H9 (cell line): ENCODE data around the gene FUT1. TPM values are rescaled to one million over a fixed set of nuclear protein-coding genes. Genes with fewer than 3 reads are reported as not detected.

ENCODE experiments used
- DNase-seq: peaks from one replicate; pipeline ENCODE4 v3.0.0-alpha.2; 2017
- H2AFZ ChIP-seq: one replicate; pipeline ENCODE4 v1.6.1; 2013; ENCODE audit warnings: mild to moderate bottlenecking, low read length, control low read depth, moderate library complexity
- H2AK5ac ChIP-seq: 2 replicates; pipeline ENCODE4 v1.6.1; 2013; ENCODE audit warnings: low read length, control low read depth, mixed read lengths; ENCODE audit not compliant: insufficient read length
- H2BK120ac ChIP-seq: one replicate; pipeline ENCODE4 v1.6.1; 2013; ENCODE audit warnings: low read depth, mild to moderate bottlenecking, low read length, control low read depth, inconsistent platforms; ENCODE audit not compliant: poor library complexity, severe bottlenecking
- H2BK12ac ChIP-seq: 2 replicates; pipeline ENCODE4 v1.6.1; 2013; ENCODE audit warnings: low read length, control low read depth, mixed read lengths, low read depth; ENCODE audit not compliant: insufficient read length
- H2BK15ac ChIP-seq: 2 replicates; pipeline ENCODE4 v1.6.1; 2013; ENCODE audit warnings: low read depth, low read length, control low read depth
- H2BK20ac ChIP-seq: one replicate; pipeline ENCODE4 v1.6.1; 2013; ENCODE audit warnings: low read depth, mild to moderate bottlenecking, low read length, control low read depth, inconsistent platforms; ENCODE audit not compliant: poor library complexity, severe bottlenecking
- H2BK5ac ChIP-seq: 2 replicates; pipeline ENCODE4 v1.6.1; 2013; ENCODE audit warnings: low read length, control low read depth, mixed read lengths; ENCODE audit not compliant: insufficient read length
- H3K14ac ChIP-seq: 2 replicates; pipeline ENCODE4 v1.6.1; 2013; ENCODE audit warnings: low read length, control low read depth; ENCODE audit not compliant: insufficient read depth
- H3K18ac ChIP-seq: 2 replicates; pipeline ENCODE4 v1.6.1; 2013; ENCODE audit warnings: low read depth, mild to moderate bottlenecking, mixed read lengths, low read length, control low read depth; ENCODE audit not compliant: insufficient read length
- H3K23ac ChIP-seq: 2 replicates; pipeline ENCODE4 v1.6.1; 2013; ENCODE audit warnings: low read length, control low read depth, mixed read lengths, low read depth; ENCODE audit not compliant: insufficient read length
- H3K23me2 ChIP-seq: 2 replicates; pipeline ENCODE4 v1.6.1; 2013; ENCODE audit warnings: low read depth, mild to moderate bottlenecking, mixed read lengths, low read length, control low read depth; ENCODE audit not compliant: insufficient read length, poor library complexity, severe bottlenecking
- H3K27ac ChIP-seq: 2 replicates; pipeline ENCODE4 v1.5.1; 2013; ENCODE audit warnings: low read length, control low read depth, mixed read lengths, low read depth; ENCODE audit not compliant: insufficient read length
- H3K27me3 ChIP-seq: 2 replicates; pipeline ENCODE4 v1.6.1; 2013; ENCODE audit warnings: low read length, control low read depth, inconsistent platforms; ENCODE audit not compliant: insufficient read depth
- H3K4ac ChIP-seq: 2 replicates; pipeline ENCODE4 v1.6.1; 2013; ENCODE audit warnings: low read depth, mild to moderate bottlenecking, control low read depth, inconsistent platforms, low read length, moderate library complexity
- H3K4me1 ChIP-seq: 2 replicates; pipeline ENCODE4 v1.6.1; 2013; ENCODE audit warnings: low read length, control low read depth, inconsistent platforms; ENCODE audit not compliant: insufficient read depth
- H3K4me2 ChIP-seq: 2 replicates; pipeline ENCODE4 v1.6.1; 2013; ENCODE audit warnings: low read length, control low read depth, mixed read lengths; ENCODE audit not compliant: insufficient read length, insufficient read depth
- H3K56ac ChIP-seq: 2 replicates; pipeline ENCODE4 v1.6.1; 2013; ENCODE audit warnings: low read depth, mild to moderate bottlenecking, mixed read lengths, low read length, control low read depth; ENCODE audit not compliant: insufficient read length
- H3K79me1 ChIP-seq: 2 replicates; pipeline ENCODE4 v1.6.1; 2013; ENCODE audit warnings: low read depth, mild to moderate bottlenecking, moderate library complexity, low read length, control low read depth, inconsistent platforms; ENCODE audit not compliant: insufficient read depth, poor library complexity, severe bottlenecking
- H3K79me2 ChIP-seq: 2 replicates; pipeline ENCODE4 v1.6.1; 2013; ENCODE audit warnings: low read length, control low read depth, inconsistent platforms; ENCODE audit not compliant: insufficient read depth
- H3K9ac ChIP-seq: 2 replicates; pipeline ENCODE4 v1.6.1; 2013; ENCODE audit warnings: low read length, control low read depth, mixed read lengths; ENCODE audit not compliant: insufficient read length; ENCODE audit errors: extremely low read depth
- H3K9me3 ChIP-seq: one replicate; pipeline ENCODE4 v1.6.1; 2013; ENCODE audit warnings: low read depth, low read length, inconsistent platforms; ENCODE audit not compliant: control insufficient read depth
- H3T11ph ChIP-seq: one replicate; pipeline ENCODE4 v1.6.1; 2013; ENCODE audit warnings: mild to moderate bottlenecking, low read length, control low read depth, inconsistent platforms
- H4K20me1 ChIP-seq: one replicate; pipeline ENCODE4 v1.6.1; 2013; ENCODE audit not compliant: control insufficient read depth, insufficient read length, insufficient read depth
- H4K5ac ChIP-seq: 2 replicates; pipeline ENCODE4 v1.6.1; 2013; ENCODE audit warnings: low read depth, mild to moderate bottlenecking, mixed read lengths, low read length, control low read depth; ENCODE audit not compliant: insufficient read length
- H4K8ac ChIP-seq: replicated peaks from 2 replicates; pipeline ENCODE4 v1.6.1; 2013; ENCODE audit warnings: low read length, control low read depth, mixed read lengths, low read depth; ENCODE audit not compliant: insufficient read length
- H4K91ac ChIP-seq: 2 replicates; pipeline ENCODE4 v1.6.1; 2013; ENCODE audit warnings: low read depth, mild to moderate bottlenecking, moderate library complexity, mixed read lengths, low read length, control low read depth; ENCODE audit not compliant: insufficient read length
- H3K27ac Mint-ChIP-seq, 3 experiments: 2 replicates in 2 of 3; 3 replicates in 1 of 3; pipeline ENCODE4 v1.8.0; 2020 to 2021; ENCODE audit warnings: mixed read lengths in 3 of 3, mild to moderate bottlenecking in 1 of 3, moderate library complexity in 1 of 3
- H3K27me3 Mint-ChIP-seq: 2 replicates; pipeline ENCODE4 v1.8.0; 2021; ENCODE audit warnings: low read depth, mild to moderate bottlenecking, moderate library complexity, mixed read lengths
- H3K36me3 Mint-ChIP-seq, 3 experiments: 2 replicates in 2 of 3; 3 replicates in 1 of 3; pipeline ENCODE4 v1.8.0; 2020 to 2021; ENCODE audit warnings: low read depth in 3 of 3, mixed read lengths in 3 of 3; ENCODE audit not compliant: insufficient read depth in 1 of 3
- H3K4me1 Mint-ChIP-seq, 2 experiments: 2 replicates each; pipeline ENCODE4 v1.8.0; 2020; ENCODE audit warnings: mixed read lengths in 2 of 2
- H3K4me3 Mint-ChIP-seq, 2 experiments: 2 replicates in 1 of 2; 3 replicates in 1 of 2; pipeline ENCODE4 v1.8.0; 2020 to 2021; ENCODE audit warnings: mild to moderate bottlenecking in 2 of 2, mixed read lengths in 2 of 2, moderate library complexity in 1 of 2
- H3K9me3 Mint-ChIP-seq, 2 experiments: 2 replicates in 1 of 2; 3 replicates in 1 of 2; pipeline ENCODE4 v1.8.0; 2020; ENCODE audit warnings: mild to moderate bottlenecking in 2 of 2, mixed read lengths in 2 of 2, moderate library complexity in 1 of 2
- WGBS: extraction: QIAGEN DNeasy Blood & Tissue Kit; methylation state at CpG from one replicate; pipeline ENCODE4 v1.1.7; 2013; ENCODE audit warnings: missing lambda C conversion rate, low lambda C conversion rate, mixed read lengths; ENCODE audit not compliant: insufficient read length; ENCODE audit errors: extremely low coverage; 5-methylcytosine and 5-hydroxymethylcytosine counted together
- total RNA-seq: library from RNA; stranded (reverse); gene quantifications from 2 replicates; pipeline ENCODE4 v1.2.1, GENCODE V29; 2021
- TF ChIP-seq, protein P1 (sequence below): fragments of 200-600 bp; sonication (generic); conservative IDR thresholded peaks from 3 replicates; pipeline ENCODE4 v1.8.0; 2021; ENCODE audit warnings: antibody characterized with exemption, mild to moderate bottlenecking

Gene FUT1
- total RNA-seq, 1 experiment from 2014 or later = 16.1 TPM

DNA sequence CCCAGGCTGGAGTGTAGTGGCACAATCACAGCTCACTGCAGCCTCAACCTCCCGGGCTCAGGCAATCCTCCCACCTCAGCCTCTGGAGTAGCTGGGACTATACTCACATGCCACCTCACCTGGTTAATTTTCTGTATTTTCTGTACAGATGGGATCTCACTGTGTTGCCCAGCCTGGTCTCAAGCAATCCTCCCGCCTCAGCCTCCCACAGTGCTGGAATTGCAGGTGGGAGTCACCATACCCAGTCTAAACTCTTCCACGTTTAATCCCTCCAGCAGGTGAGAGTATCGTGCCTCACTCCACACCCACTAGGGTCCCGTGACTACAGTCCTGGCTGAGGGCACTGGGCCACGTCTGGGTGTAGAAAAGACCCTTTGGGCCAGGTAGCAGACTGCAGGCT is 41.9 kb upstream of the FUT1 start:
- Histone ChIP-seq H3K79me2 (no peaks in the 10 kb centered on the region), H3K27ac (no peak overlapping the region), H3T11ph (no peak overlapping the region), H2BK12ac (no peak overlapping the region), H3K14ac (no peak overlapping the region), H3K4me2 (no peak overlapping the region), H3K9ac (no peak overlapping the region), H3K56ac (no peak overlapping the region), H2AK5ac (no peak overlapping the region), H2BK120ac (no peak overlapping the region), H3K9me3 (no peaks in the 10 kb centered on the region), H2BK15ac (no peak overlapping the region), H2BK5ac (no peak overlapping the region), H3K4me1 (peaks cover 4% of the 10 kb centered on the region; the same call in 1 of the 2 replicates), H3K18ac (no peak overlapping the region), H3K27me3 (no peaks in the 10 kb centered on the region), H4K5ac (no peak overlapping the region), H4K91ac (no peak overlapping the region), H3K79me1 (no peaks in the 10 kb centered on the region), H4K20me1 (no peaks in the 10 kb centered on the region), H2AFZ (no peak overlapping the region), H3K23ac (no peak overlapping the region), H3K23me2 (no peaks in the 10 kb centered on the region), H4K8ac (no peak overlapping the region), H3K4ac (no peak overlapping the region), H2BK20ac (no peak overlapping the region)
- H3K4me3 Mint-ChIP-seq = peak overlapping the region; percentile 91 to 95; a peak in 3 of 5 replicates
- H3K27me3 Mint-ChIP-seq = no peaks in the 10 kb centered on the region; the same call in 1 of the 2 replicates
- no CpG with 5 or more reads among the region's 6 CpGs for WGBS
- TF ChIP-seq, protein P1, sequence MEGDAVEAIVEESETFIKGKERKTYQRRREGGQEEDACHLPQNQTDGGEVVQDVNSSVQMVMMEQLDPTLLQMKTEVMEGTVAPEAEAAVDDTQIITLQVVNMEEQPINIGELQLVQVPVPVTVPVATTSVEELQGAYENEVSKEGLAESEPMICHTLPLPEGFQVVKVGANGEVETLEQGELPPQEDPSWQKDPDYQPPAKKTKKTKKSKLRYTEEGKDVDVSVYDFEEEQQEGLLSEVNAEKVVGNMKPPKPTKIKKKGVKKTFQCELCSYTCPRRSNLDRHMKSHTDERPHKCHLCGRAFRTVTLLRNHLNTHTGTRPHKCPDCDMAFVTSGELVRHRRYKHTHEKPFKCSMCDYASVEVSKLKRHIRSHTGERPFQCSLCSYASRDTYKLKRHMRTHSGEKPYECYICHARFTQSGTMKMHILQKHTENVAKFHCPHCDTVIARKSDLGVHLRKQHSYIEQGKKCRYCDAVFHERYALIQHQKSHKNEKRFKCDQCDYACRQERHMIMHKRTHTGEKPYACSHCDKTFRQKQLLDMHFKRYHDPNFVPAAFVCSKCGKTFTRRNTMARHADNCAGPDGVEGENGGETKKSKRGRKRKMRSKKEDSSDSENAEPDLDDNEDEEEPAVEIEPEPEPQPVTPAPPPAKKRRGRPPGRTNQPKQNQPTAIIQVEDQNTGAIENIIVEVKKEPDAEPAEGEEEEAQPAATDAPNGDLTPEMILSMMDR = no peak
- H3K36me3 Mint-ChIP-seq = no peaks in the 10 kb centered on the region
- H3K4me1 Mint-ChIP-seq = peaks cover 14 to 15% of the 10 kb centered on the region in 2 experiments
- no peak for DNase-seq
- 0 out of 5 replicates have a peak, but pooled peaks cover 0 to 2% of the 10 kb centered on the region in 2 experiments for H3K9me3 Mint-ChIP-seq
- H3K27ac Mint-ChIP-seq = peak overlapping the region in 1 of 3 experiments; percentile 40; a peak in 1 of 7 replicates
